ENCODE data around the gene HSPA4. TPM values are rescaled to one million over a fixed set of nuclear protein-coding genes. Genes with fewer than 3 reads are reported as not detected.

The HSPA4 gene
- total and polyA plus RNA-seq, 5 donors from 2014 or later, result 32.8 to 47.9 (median 38.7) TPM

DNA sequence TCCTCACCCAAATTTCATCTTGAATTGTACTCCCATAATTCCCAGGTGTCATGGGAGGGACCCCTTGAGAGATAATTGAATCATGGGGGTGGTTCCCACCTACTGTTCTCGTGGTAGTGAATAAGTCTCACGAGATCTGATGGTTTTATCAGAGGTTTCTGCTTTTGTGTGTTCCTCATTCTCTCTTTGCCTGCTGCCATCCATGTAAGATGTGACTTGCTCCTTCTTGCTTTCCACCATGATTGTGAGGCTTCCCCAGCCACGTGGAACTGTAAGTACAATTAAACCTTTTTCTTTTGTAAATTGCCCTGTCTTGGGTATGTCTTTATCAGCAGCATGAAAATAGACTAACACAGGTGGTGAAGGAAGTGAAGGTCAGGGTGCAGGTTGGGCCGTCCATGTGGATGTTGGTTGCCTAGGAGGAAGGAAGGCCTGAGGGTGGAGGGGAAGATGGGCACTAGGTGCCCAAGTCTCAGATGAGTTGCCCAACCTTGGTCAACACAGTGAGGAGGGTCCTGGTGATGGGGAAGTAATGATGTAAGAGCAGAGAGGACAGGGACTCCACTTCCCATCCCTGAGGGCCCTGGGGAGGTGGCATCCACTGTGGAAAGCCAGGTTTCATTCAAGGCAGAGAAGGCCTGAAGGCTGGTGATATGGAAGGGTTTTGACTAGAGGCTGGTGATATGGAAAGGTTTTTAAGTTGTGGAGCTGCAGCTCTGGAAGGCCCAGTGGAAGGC lies 92.6 kb downstream of the HSPA4 start:
- DNase-seq (no peak), ATAC-seq (ENCODE audit: low read depth in 2 of 2) (no peak)
- H3K36me3 Mint-ChIP-seq, result no peaks in the 10 kb centered on the region
- peak overlapping the region in 1 of 3 donors; percentile 48 for H3K27ac Mint-ChIP-seq
- H3K4me3 Mint-ChIP-seq, result no peak overlapping the region
- Histone ChIP-seq H3K4me3 (ENCODE audit: low read depth, low read length) (no peak overlapping the region), H3K9me3 (ENCODE audit: control insufficient read depth in 2 of 2, low read length in 2 of 2) (no peaks in the 10 kb centered on the region), H3K27ac (ENCODE audit: insufficient read depth, low read length, poor library complexity, severe bottlenecking) (no peak overlapping the region), H3K4me1 (ENCODE audit: control insufficient read depth, insufficient read depth, low read length, poor library complexity, severe bottlenecking) (no peaks in the 10 kb centered on the region), H3K36me3 (ENCODE audit: control insufficient read depth, insufficient read depth, low read length) (no peaks in the 10 kb centered on the region), H3K27me3 (ENCODE audit: control insufficient read depth, insufficient read depth, low read length) (peaks cover 2% of the 10 kb centered on the region)
- peaks cover 0 to 3% (median 2%) of the 10 kb centered on the region in 7 donors for H3K9me3 Mint-ChIP-seq
- peaks cover 11% of the 10 kb centered on the region for H3K27me3 Mint-ChIP-seq
- H3K4me1 Mint-ChIP-seq, result no peaks in the 10 kb centered on the region

DNA sequence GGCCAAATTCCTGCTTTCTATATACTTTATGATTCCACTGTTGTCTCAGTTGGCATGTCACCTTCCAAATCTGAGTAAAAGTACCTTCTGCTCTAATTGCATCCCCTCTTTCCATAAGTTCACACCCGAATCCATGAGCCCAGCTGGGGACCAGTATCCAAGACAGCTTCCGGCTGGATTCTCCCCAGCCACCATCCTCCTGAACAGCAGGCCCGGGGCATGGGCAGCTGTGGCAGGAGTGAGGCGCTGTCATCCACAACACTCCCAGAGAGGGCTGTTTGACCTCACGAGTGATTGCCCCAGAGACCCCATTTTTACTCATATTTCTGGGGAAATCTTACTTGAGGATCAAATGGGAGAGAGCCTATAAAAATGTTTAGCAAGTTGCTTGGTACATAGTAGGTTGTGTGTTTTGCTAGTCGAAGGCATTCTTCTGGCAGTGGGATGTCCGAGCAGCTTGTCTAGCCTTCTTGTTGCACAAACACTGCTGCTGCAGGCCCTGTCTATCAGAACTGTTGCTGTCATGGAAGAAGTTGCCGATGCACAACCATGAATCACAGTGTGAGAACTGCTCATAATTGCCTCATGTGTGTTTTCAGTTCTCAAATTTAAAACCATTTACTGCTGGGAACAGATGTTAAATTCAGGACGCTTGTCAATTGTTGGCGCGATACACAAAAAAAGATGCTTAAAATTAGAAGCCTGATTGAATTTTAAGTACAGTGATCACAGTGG lies 93.8 kb downstream of the HSPA4 start:
- H3K36me3 Mint-ChIP-seq, result no peaks in the 10 kb centered on the region
- no peak overlapping the region for H3K27ac Mint-ChIP-seq
- no peak overlapping the region for H3K27ac ChIP-seq (ENCODE audit: insufficient read depth, low read length, poor library complexity, severe bottlenecking)
- H3K9me3 Mint-ChIP-seq, result peaks cover 0 to 3% (median 2%) of the 10 kb centered on the region in 7 donors
- H3K27me3 ChIP-seq (ENCODE audit: control insufficient read depth, insufficient read depth, low read length), result no peaks in the 10 kb centered on the region
- no peaks in the 10 kb centered on the region for H3K36me3 ChIP-seq (ENCODE audit: control insufficient read depth, insufficient read depth, low read length)
- H3K4me1 ChIP-seq (ENCODE audit: control insufficient read depth, insufficient read depth, low read length, poor library complexity, severe bottlenecking), result no peaks in the 10 kb centered on the region
- DNase-seq (no peak), ATAC-seq (ENCODE audit: low read depth in 2 of 2) (no peak)
- H3K4me3 ChIP-seq (ENCODE audit: low read depth, low read length), result no peak overlapping the region
- H3K9me3 ChIP-seq (ENCODE audit: control insufficient read depth in 2 of 2, low read length in 2 of 2), result no peaks in the 10 kb centered on the region
- peaks cover 4% of the 10 kb centered on the region for H3K27me3 Mint-ChIP-seq
- H3K4me3 Mint-ChIP-seq, result peak overlapping the region in 1 of 4 donors; percentile 28
- no peaks in the 10 kb centered on the region for H3K4me1 Mint-ChIP-seq

DNA sequence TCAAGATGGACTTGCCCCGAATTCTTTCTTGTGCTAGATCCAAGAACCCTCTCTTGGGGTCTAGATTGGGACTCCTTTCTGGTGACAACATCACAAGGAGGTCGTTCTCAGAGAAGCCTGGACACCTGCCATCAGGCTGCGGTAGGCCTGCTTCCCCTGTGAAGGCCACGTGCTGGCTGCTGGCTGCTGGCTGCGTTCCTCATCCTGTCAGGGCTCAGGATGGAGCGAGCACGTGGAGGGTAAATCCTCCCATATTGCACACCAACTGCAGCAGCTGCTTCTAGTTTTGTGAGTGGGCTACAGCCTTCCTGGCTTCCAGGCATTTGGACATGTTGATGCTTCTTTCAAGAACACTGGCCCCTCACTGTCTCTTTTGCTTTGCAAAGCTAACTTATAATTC lies 95.6 kb downstream of the HSPA4 start:
- H3K4me1 ChIP-seq (ENCODE audit: control insufficient read depth, insufficient read depth, low read length, poor library complexity, severe bottlenecking), result no peaks in the 10 kb centered on the region
- no peaks in the 10 kb centered on the region for H3K27me3 ChIP-seq (ENCODE audit: control insufficient read depth, insufficient read depth, low read length)
- H3K4me3 Mint-ChIP-seq, result no peak overlapping the region
- H3K9me3 ChIP-seq (ENCODE audit: control insufficient read depth in 2 of 2, low read length in 2 of 2), result no peaks in the 10 kb centered on the region
- H3K4me3 ChIP-seq (ENCODE audit: low read depth, low read length), result no peak overlapping the region
- peaks cover 0 to 3% (median 2%) of the 10 kb centered on the region in 7 donors for H3K9me3 Mint-ChIP-seq
- H3K36me3 ChIP-seq (ENCODE audit: control insufficient read depth, insufficient read depth, low read length), result no peaks in the 10 kb centered on the region
- no peaks in the 10 kb centered on the region for H3K27me3 Mint-ChIP-seq
- no peak overlapping the region for H3K27ac Mint-ChIP-seq
- no peak for DNase-seq
- ATAC-seq (ENCODE audit: low read depth in 2 of 2), result no peak
- no peak overlapping the region for H3K27ac ChIP-seq (ENCODE audit: insufficient read depth, low read length, poor library complexity, severe bottlenecking)
- H3K4me1 Mint-ChIP-seq, result no peaks in the 10 kb centered on the region
- H3K36me3 Mint-ChIP-seq, result no peaks in the 10 kb centered on the region

DNA sequence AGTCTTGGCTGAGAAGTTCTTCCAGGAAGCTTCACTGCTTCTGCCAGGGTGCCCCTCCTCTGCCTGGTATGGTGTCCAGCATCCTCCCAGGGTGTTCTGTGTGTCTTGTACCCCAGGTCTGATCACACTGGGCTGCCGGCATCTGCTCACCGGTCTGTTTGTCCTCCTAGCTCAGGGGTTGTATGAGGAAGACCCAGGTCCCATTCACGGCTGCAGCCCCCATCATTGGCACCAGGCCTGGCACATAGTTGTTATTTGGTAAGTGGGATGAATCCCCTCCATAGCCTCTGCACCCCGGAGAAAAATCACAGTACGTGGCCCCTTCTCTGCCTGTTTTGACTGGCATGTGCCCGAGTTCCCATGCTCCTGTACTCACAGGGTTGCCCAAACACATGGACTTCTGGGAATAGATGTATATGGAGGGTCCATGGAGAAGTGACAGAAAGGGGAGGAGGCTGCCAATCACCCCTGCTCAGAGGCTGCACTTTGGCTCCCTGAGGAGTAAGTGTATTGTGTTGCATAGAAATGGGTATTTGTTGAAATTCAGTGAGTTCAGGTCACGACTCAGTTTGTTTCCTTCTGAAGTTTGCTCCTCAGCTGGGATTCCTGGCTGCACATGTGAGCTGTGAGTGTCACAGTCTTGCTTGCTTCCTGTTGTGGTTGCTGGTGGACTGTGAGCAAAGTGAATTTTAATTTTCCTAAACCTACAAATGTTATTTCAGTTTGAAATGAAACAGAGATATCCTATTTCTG lies 96.2 kb downstream of the HSPA4 start:
- Mint-ChIP-seq H3K4me3 (no peak overlapping the region), H3K9me3 (peaks cover 0 to 3% (median 2%) of the 10 kb centered on the region in 7 donors)
- no peak for DNase-seq

GRCh38 chr5:133149345-133149744 lies 97.5 kb downstream of the HSPA4 start:
- no peaks in the 10 kb centered on the region for H3K4me1 ChIP-seq (ENCODE audit: control insufficient read depth, insufficient read depth, low read length, poor library complexity, severe bottlenecking)
- Mint-ChIP-seq H3K9me3 (peaks cover 0 to 3% (median 0%) of the 10 kb centered on the region in 7 donors), H3K27me3 (peaks cover 8% of the 10 kb centered on the region), H3K4me3 (no peak overlapping the region), H3K4me1 (no peaks in the 10 kb centered on the region), H3K27ac (no peak overlapping the region), H3K36me3 (no peaks in the 10 kb centered on the region)
- H3K27me3 ChIP-seq (ENCODE audit: control insufficient read depth, insufficient read depth, low read length), result no peaks in the 10 kb centered on the region
- no peak overlapping the region for H3K27ac ChIP-seq (ENCODE audit: insufficient read depth, low read length, poor library complexity, severe bottlenecking)
- ATAC-seq (ENCODE audit: low read depth in 2 of 2), result no peak
- no peak overlapping the region for H3K4me3 ChIP-seq (ENCODE audit: low read depth, low read length)
- no peaks in the 10 kb centered on the region for H3K36me3 ChIP-seq (ENCODE audit: control insufficient read depth, insufficient read depth, low read length)
- H3K9me3 ChIP-seq (ENCODE audit: control insufficient read depth in 2 of 2, low read length in 2 of 2), result no peaks in the 10 kb centered on the region
- DNase-seq, result no peak

More for the DNA sequence above, 96.2 kb downstream of the HSPA4 start:
- H3K4me1 Mint-ChIP-seq, result no peaks in the 10 kb centered on the region
- ATAC-seq (ENCODE audit: low read depth in 2 of 2), result no peak
- no peaks in the 10 kb centered on the region for H3K36me3 Mint-ChIP-seq
- H3K9me3 ChIP-seq (ENCODE audit: control insufficient read depth in 2 of 2, low read length in 2 of 2), result no peaks in the 10 kb centered on the region
- no peak overlapping the region for H3K27ac ChIP-seq (ENCODE audit: insufficient read depth, low read length, poor library complexity, severe bottlenecking)
- no peaks in the 10 kb centered on the region for H3K27me3 ChIP-seq (ENCODE audit: control insufficient read depth, insufficient read depth, low read length)
- H3K36me3 ChIP-seq (ENCODE audit: control insufficient read depth, insufficient read depth, low read length), result no peaks in the 10 kb centered on the region
- no peak overlapping the region for H3K27ac Mint-ChIP-seq
- H3K4me1 ChIP-seq (ENCODE audit: control insufficient read depth, insufficient read depth, low read length, poor library complexity, severe bottlenecking), result no peaks in the 10 kb centered on the region
- H3K27me3 Mint-ChIP-seq, result no peaks in the 10 kb centered on the region
- no peak overlapping the region for H3K4me3 ChIP-seq (ENCODE audit: low read depth, low read length)

DNA sequence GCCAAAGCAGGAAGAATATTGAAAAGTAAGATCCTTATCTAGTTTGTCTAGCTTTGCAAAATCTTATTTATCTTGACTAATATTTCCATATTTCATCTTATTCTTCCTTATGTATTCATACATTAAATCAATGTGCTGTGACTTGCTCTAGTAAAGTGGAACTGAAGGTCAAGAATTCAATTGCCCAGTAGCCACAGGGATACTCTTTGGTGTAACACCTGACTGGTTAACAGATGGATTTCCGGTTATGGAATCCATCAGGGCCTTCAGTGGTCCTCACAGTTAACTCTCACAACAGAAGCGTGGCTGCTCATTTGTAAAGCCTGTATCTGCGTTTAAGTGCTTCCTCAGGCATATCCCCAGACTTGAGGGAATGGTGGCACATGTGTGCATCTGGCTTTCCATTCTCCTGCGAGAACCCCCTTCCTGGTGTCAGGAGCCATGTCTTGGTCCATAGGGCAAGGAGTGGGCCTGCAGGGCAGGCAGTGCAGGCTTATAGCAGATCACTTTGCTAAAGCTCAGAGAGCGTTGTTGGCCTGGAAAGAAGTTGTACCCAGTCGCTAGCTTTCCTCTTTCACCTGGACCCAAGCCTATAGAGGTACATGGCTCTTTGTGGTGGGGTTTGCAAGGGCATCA lies 99.2 kb downstream of the HSPA4 start:
- Histone ChIP-seq H3K27me3 (ENCODE audit: control insufficient read depth, insufficient read depth, low read length) (no peaks in the 10 kb centered on the region), H3K4me1 (ENCODE audit: control insufficient read depth, insufficient read depth, low read length, poor library complexity, severe bottlenecking) (no peaks in the 10 kb centered on the region), H3K27ac (ENCODE audit: insufficient read depth, low read length, poor library complexity, severe bottlenecking) (no peak overlapping the region), H3K4me3 (ENCODE audit: low read depth, low read length) (no peak overlapping the region), H3K36me3 (ENCODE audit: control insufficient read depth, insufficient read depth, low read length) (no peaks in the 10 kb centered on the region), H3K9me3 (ENCODE audit: control insufficient read depth in 2 of 2, low read length in 2 of 2) (no peaks in the 10 kb centered on the region)
- H3K4me3 Mint-ChIP-seq, result no peak overlapping the region
- DNase-seq, result no peak
- no peaks in the 10 kb centered on the region for H3K36me3 Mint-ChIP-seq
- H3K4me1 Mint-ChIP-seq, result no peaks in the 10 kb centered on the region
- peaks cover 0 to 2% (median 0%) of the 10 kb centered on the region in 7 donors for H3K9me3 Mint-ChIP-seq
- no peak overlapping the region for H3K27ac Mint-ChIP-seq
- peaks cover 8% of the 10 kb centered on the region for H3K27me3 Mint-ChIP-seq
- no peak for ATAC-seq (ENCODE audit: low read depth in 2 of 2)

- Histone ChIP-seq H3K27me3 (ENCODE audit: control insufficient read depth, insufficient read depth, low read length) (no peaks in the 10 kb centered on the region), H3K4me1 (ENCODE audit: control insufficient read depth, insufficient read depth, low read length, poor library complexity, severe bottlenecking) (no peaks in the 10 kb centered on the region), H3K36me3 (ENCODE audit: control insufficient read depth, insufficient read depth, low read length) (no peaks in the 10 kb centered on the region), H3K27ac (ENCODE audit: insufficient read depth, low read length, poor library complexity, severe bottlenecking) (no peak overlapping the region), H3K9me3 (ENCODE audit: control insufficient read depth in 2 of 2, low read length in 2 of 2) (no peaks in the 10 kb centered on the region), H3K4me3 (ENCODE audit: low read depth, low read length) (no peak overlapping the region)
- Mint-ChIP-seq H3K27ac (no peak overlapping the region), H3K4me3 (no peak overlapping the region), H3K4me1 (no peaks in the 10 kb centered on the region), H3K27me3 (peaks cover 8% of the 10 kb centered on the region), H3K36me3 (no peaks in the 10 kb centered on the region), H3K9me3 (no peaks in the 10 kb centered on the region)
- ATAC-seq (ENCODE audit: low read depth in 2 of 2) (no peak), DNase-seq (no peak)
Measured at GRCh38 chr5:133154274-133155075, 102.7 kb downstream of the HSPA4 start.

All from CD4-positive, CD25-positive, alpha-beta regulatory T cell (primary cell).